Thyroid gland (tissue), 4 donors: ENCODE measurements around the gene MNX1. TPM values are rescaled to one million over a fixed set of nuclear protein-coding genes. Genes with fewer than 3 reads are reported as not detected.

Experiments
- DNase-seq, 2 donors: peaks; one replicate each; pipeline ENCODE4 v3.0.0-alpha.2; 2019
- H3K27ac ChIP-seq, 3 donors: fragments of 200-600 bp; sonication (generic); 1 replicate in 2 of 3; 2 replicates in 1 of 3; pipeline ENCODE4 v1.5.1; 2016 to 2019; ENCODE audit warnings: mild to moderate bottlenecking in 1 of 3, moderate library complexity in 1 of 3
- H3K27me3 ChIP-seq: fragments of 200-600 bp; sonication (generic); one replicate; pipeline ENCODE4 v1.5.1; 2019
- H3K36me3 ChIP-seq, 2 donors: fragments of 200-600 bp; sonication (generic); one replicate each; pipeline ENCODE4 v1.5.1; 2016 to 2019
- H3K4me1 ChIP-seq, 2 donors: fragments of 200-600 bp; sonication (generic); one replicate each; pipeline ENCODE4 v1.5.1; 2017 to 2019
- H3K4me3 ChIP-seq, 3 donors: fragments of 200-600 bp; sonication (generic); replicated peaks in 1 of 3; 1 replicate in 2 of 3; 2 replicates in 1 of 3; pipeline ENCODE4 v1.5.1; 2016; ENCODE audit warnings: mild to moderate bottlenecking in 1 of 3
- H3K9me3 ChIP-seq: fragments of 200-600 bp; sonication (generic); one replicate; pipeline ENCODE4 v1.5.1; 2017
- CTCF ChIP-seq, 6 experiments: fragments of 200-600 bp in 3 of 6; fragments of 450-650 bp in 3 of 6; sonication (generic) in 3 of 6; IDR thresholded peaks; one replicate each; pipeline ENCODE4 v1.5.1; 2016 to 2019; ENCODE audit warnings: antibody characterized with exemption in 6 of 6, mild to moderate bottlenecking in 2 of 6, inconsistent platforms in 1 of 6, moderate library complexity in 1 of 6
- POLR2A ChIP-seq, 2 donors: fragments of 450-650 bp; IDR thresholded peaks; one replicate each; pipeline ENCODE4 v1.6.1; 2017; ENCODE audit warnings: antibody characterized with exemption in 2 of 2, mild to moderate bottlenecking in 2 of 2, moderate library complexity in 1 of 2
- WGBS, 2 donors: methylation state at CpG; one replicate each; pipeline ENCODE4 v1.1.5; 2017; 5-methylcytosine and 5-hydroxymethylcytosine counted together
- intact Hi-C: fragments of 100-400 bp; cut with DNase I; formaldehyde crosslinking; loops from one replicate; pipeline ENCODE4 v1.15.1; 2023
- total RNA-seq, 4 donors: library from RNA; depleted of rRNA; stranded (reverse); fragments of >200 nt; gene quantifications; one replicate each; pipeline ENCODE4 v1.2.3, GENCODE V29; 2016

MNX1 gene
- total RNA-seq, 4 donors from 2014 or later: not detected

- WGBS, 2 donors: 42 to 54% methylated on average over 13 of the region's 13 CpGs
- TF ChIP-seq POLR2A (IDR thresholded peaks at IDR 0.05) (no peak), CTCF (IDR thresholded peaks at IDR 0.05) (no peak)
- intact Hi-C loops: no loop called here
Observed at GRCh38 chr7:157041004-157041403, 30.5 kb upstream of the MNX1 start.

GRCh38 chr7:157037635-157038034, 27.2 kb upstream of the MNX1 start:
- WGBS, 2 donors: 71 to 83% methylated on average over 9 of the region's 9 CpGs
- intact Hi-C loops: no loop called here
- H3K27me3 ChIP-seq: no peaks in the 10 kb centered on the region
- H3K36me3 ChIP-seq: no peaks in the 10 kb centered on the region
- no peak for DNase-seq
- H3K4me1 ChIP-seq: no peaks in the 10 kb centered on the region
- no peaks in the 10 kb centered on the region for H3K9me3 ChIP-seq
- H3K4me3 ChIP-seq: no peak overlapping the region
- H3K27ac ChIP-seq: no peak overlapping the region
- TF ChIP-seq CTCF (IDR thresholded peaks at IDR 0.05) (no peak), POLR2A (IDR thresholded peaks at IDR 0.05) (no peak)

More at GRCh38 chr7:157041004-157041403, 30.5 kb upstream of the MNX1 start:
- no peak overlapping the region for H3K27ac ChIP-seq
- H3K27me3 ChIP-seq: no peaks in the 10 kb centered on the region
- no peaks in the 10 kb centered on the region for H3K9me3 ChIP-seq
- H3K4me3 ChIP-seq: no peak overlapping the region
- no peak for DNase-seq
- no peaks in the 10 kb centered on the region for H3K36me3 ChIP-seq
- H3K4me1 ChIP-seq: no peaks in the 10 kb centered on the region

GRCh38 chr7:157037028-157037427, 26.6 kb upstream of the MNX1 start:
- WGBS, 2 donors: 89 to 95% methylated on average over 4 of the region's 4 CpGs
- H3K36me3 ChIP-seq: no peaks in the 10 kb centered on the region
- H3K27ac ChIP-seq: no peak overlapping the region
- H3K4me3 ChIP-seq: no peak overlapping the region
- H3K4me1 ChIP-seq: no peaks in the 10 kb centered on the region
- DNase-seq: no peak
- H3K9me3 ChIP-seq: no peaks in the 10 kb centered on the region
- intact Hi-C loops: no loop called here
- H3K27me3 ChIP-seq: no peaks in the 10 kb centered on the region
- TF ChIP-seq CTCF (IDR thresholded peaks at IDR 0.05) (no peak), POLR2A (IDR thresholded peaks at IDR 0.05) (no peak)

- WGBS, 2 donors: 45 to 58% methylated on average over 1 of the region's 1 CpG
- no peaks in the 10 kb centered on the region for H3K36me3 ChIP-seq
- H3K9me3 ChIP-seq: no peaks in the 10 kb centered on the region
- H3K4me1 ChIP-seq: no peaks in the 10 kb centered on the region
- TF ChIP-seq POLR2A (IDR thresholded peaks at IDR 0.05) (no peak), CTCF (IDR thresholded peaks at IDR 0.05) (no peak)
- no peak for DNase-seq
- H3K27me3 ChIP-seq: no peaks in the 10 kb centered on the region
- no peak overlapping the region for H3K27ac ChIP-seq
- intact Hi-C loops: no loop called here
- no peak overlapping the region for H3K4me3 ChIP-seq
Observed at GRCh38 chr7:157035979-157036378, 25.5 kb upstream of the MNX1 start.

- no peak for TF ChIP-seq POLR2A (IDR thresholded peaks at IDR 0.05)
- TF ChIP-seq CTCF (IDR thresholded peaks at IDR 0.05): no peak
- no peak overlapping the region for H3K4me3 ChIP-seq
- H3K27ac ChIP-seq: no peak overlapping the region
- intact Hi-C loops: no loop called here
- 91 to 94% methylated on average over 8 of the region's 8 CpGs for WGBS, 2 donors
- no peaks in the 10 kb centered on the region for H3K9me3 ChIP-seq
- H3K36me3 ChIP-seq: no peaks in the 10 kb centered on the region
- no peaks in the 10 kb centered on the region for H3K4me1 ChIP-seq
- H3K27me3 ChIP-seq: no peaks in the 10 kb centered on the region
- DNase-seq: no peak
Observed at GRCh38 chr7:157035302-157035701, 24.8 kb upstream of the MNX1 start.
